GM18907 (cell line): ENCODE measurements around the gene RPH3AL.

Experiments
- ATAC-seq: cut with Tn5 transposase; IDR thresholded peaks from one replicate; pipeline ENCODE4 v1.9.1; 2021; ENCODE audit warnings: mild to moderate bottlenecking, moderate library complexity; ENCODE audit not compliant: unreplicated experiment

RPH3AL gene, protein sequence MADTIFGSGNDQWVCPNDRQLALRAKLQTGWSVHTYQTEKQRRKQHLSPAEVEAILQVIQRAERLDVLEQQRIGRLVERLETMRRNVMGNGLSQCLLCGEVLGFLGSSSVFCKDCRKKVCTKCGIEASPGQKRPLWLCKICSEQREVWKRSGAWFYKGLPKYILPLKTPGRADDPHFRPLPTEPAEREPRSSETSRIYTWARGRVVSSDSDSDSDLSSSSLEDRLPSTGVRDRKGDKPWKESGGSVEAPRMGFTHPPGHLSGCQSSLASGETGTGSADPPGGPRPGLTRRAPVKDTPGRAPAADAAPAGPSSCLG

GRCh38 chr17:352421-353212, at the start of gene RPH3AL:
RPH3AL (minus strand) TSS chr17:352807; CDS start chr17:327543, 25,264 bp downstream.
- ATAC-seq: no peak

DNA sequence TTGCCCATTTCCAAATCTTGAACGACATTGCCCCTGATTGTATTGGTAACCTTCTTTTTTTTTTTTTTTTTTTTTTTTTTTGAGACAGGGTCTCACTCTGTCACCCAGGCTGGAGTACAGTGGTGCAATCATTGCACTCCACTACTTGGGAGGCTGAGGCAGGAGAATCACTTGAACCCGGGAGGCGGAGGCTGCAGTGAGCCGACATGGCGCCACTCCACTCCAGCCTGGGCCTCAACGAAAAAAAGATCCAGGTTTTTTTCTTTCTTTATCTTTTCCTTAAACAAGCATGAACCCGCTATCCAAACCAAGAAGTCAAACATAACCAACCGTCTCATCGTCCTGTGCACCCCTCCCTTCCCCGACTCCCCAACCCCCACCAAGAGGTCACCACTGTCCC, 47.6 kb upstream of the RPH3AL start:
- ATAC-seq: no peak

GRCh38 chr17:396788-397187, 44.2 kb upstream of the RPH3AL start:
- no peak for ATAC-seq

GRCh38 chr17:395974-396373, 43.4 kb upstream of the RPH3AL start:
- no peak for ATAC-seq

- no peak for ATAC-seq
Measured at GRCh38 chr17:395179-395578, 42.6 kb upstream of the RPH3AL start.

DNA sequence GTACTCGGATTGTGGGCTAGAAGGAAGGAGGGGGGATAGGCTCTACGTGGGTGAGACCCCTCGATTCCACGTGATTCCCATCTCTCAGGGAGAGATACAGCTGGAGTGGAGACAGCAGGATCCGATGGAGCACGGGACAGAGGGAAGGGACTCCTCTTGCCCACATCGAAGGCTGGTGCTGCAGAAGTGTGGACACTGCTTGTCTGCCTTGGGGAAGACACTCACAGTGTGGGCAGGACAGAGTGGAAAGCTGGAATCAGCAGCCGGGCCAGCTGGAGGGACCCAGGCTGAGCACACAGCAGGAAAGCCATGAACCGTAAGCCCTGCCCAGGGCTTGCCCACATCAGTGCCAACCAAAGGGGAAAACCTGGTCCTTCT, 42.1 kb upstream of the RPH3AL start:
- no peak for ATAC-seq

- no peak for ATAC-seq
Measured at GRCh38 chr17:393806-394717, 41.5 kb upstream of the RPH3AL start.

DNA sequence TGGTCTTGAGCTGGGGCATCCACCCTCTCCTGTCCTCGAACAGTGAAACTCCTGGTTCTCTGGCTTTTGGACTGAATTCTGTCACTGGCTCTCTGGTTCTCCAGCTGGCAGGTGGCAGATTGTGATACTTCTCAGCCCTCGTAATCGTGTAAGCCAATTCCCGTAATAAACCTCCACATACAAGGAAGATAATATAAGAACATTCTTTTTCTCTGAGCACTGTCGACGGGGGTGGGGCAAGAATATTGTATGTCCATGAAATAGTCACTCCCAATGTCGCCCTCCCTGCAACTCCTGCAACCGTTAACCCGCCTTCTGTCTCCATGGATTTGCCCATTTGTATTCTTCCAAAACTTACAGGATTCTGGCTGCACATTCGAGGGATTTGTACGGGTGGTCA, 39.2 kb upstream of the RPH3AL start:
- no peak for ATAC-seq

DNA sequence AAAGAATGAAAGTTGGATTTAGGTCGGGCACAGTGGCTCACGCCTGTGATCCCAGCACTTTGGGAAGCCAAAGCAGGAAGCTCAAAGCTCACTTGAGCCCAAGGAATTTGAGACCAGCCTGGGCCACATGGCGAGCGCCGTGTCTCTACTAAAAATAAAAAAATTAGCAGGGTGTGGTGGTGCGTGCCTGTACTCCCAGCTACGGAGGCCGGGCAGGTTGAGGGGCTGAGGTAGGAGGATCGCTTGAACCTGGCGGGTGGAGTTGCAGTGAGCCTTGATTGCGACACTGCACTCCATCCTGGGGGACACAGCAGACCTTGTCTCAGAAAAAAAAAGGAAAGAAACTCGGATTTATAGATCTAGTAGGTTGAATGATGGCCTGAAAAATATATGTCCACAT, 37.4 kb upstream of the RPH3AL start:
- no peak for ATAC-seq

- ATAC-seq: no peak
Measured at GRCh38 chr17:388087-388486, 35.5 kb upstream of the RPH3AL start.

- ATAC-seq: no peak
Measured at GRCh38 chr17:386141-386876, 33.7 kb upstream of the RPH3AL start.

GRCh38 chr17:385836-386140, 33.2 kb upstream of the RPH3AL start:
- no peak for ATAC-seq

DNA sequence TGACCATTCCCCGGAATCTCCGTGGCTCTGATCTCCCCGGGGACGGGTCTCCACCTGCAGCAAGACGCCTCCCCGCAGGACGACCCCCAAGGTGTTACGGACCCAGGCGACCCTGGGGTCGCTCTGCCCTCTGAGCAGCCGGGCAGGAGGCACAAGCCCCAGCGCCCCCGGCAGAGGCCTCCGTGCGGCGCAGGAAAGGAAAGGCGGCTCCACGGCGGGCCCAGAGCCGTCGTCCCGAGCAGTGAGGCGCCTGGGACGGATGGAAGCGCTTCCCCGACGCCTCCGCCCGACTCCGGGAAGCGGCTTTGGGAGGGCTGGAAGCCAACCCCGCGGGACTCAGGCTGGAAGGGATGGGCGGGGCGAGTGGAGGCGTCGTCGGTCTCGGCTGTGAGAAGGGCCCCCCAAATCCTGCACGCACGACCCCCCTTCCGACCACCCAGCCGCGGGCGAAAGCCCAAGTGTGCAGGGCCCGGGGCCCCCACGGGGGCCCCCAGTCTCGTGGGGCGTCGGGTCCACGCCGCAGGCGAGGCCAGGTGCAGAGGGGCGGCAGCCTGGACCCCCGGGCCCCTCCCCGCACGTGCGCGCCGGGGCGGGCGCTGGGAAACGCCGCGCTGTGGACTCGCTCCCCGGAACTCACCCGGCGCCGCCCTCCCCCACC, 32.7 kb upstream of the RPH3AL start:
- no peak for ATAC-seq

DNA sequence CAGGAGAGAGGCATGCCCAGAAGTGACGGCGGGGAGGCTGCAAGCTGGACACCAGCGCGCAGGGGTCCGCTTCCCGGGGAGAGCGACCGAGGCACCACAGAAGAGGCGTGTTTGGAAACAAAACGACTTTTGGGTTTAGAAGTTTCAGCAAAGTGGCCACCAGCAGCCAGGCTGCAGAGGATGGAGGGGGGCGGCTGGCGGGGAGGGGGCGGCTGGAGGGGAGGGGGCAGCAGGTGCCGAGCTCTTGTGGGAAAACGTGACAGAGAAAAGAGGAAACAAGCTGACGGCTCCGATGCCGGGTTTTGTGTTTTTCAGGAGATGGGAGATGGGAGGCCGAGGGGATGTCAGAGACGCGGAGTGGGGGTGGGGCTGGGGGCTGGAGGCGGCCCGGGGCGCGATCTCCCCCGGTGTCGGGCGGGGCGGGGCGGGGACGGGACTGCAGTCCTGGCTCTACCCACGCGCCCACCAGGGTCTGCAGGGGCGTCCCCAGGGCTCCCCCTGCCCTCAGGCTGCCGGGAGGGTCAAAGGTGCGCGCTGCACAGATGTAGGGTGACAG, 32.1 kb upstream of the RPH3AL start:
- ATAC-seq: no peak

DNA sequence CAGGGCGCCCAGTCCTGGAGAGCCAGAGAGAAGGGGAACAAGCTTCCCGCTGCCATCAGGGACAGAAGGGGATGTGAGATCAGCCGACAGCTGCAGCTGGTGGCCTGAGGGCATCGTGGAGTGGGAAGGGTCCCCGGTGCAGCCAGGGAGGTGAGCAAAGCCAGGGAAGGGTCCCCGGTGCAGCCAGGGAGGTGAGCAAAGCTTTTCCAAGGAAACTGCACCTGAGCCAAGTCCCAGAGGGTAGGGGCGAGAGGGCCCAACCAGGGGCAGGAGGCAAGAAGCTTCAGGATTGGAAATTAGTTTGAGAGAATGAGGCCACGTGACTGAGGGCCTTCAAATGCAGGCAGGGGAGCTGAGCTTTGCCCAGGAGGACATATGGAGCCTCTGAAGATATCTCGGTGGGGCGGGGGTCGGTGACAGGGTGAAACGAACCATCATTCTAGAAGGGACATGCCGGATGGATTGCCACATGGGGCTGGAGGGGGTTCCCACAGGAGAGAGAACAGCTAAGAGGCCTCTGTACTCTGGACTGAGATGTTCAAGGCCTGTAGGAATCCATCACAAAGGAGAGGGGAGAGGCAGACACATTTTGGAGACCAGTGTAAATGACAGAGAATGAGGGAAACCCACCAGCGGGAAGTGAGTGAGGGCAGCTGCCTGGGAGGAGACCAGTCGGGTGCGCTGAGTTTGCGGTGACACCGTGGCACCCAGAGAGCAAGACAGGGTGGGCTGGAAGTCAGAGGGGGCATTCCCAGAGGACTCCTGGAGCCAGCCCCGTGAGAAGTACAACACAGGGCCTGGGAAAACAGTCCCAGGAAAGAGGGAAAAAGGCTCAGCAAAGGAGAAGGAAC, 31.4 kb upstream of the RPH3AL start:
- ATAC-seq: no peak

DNA sequence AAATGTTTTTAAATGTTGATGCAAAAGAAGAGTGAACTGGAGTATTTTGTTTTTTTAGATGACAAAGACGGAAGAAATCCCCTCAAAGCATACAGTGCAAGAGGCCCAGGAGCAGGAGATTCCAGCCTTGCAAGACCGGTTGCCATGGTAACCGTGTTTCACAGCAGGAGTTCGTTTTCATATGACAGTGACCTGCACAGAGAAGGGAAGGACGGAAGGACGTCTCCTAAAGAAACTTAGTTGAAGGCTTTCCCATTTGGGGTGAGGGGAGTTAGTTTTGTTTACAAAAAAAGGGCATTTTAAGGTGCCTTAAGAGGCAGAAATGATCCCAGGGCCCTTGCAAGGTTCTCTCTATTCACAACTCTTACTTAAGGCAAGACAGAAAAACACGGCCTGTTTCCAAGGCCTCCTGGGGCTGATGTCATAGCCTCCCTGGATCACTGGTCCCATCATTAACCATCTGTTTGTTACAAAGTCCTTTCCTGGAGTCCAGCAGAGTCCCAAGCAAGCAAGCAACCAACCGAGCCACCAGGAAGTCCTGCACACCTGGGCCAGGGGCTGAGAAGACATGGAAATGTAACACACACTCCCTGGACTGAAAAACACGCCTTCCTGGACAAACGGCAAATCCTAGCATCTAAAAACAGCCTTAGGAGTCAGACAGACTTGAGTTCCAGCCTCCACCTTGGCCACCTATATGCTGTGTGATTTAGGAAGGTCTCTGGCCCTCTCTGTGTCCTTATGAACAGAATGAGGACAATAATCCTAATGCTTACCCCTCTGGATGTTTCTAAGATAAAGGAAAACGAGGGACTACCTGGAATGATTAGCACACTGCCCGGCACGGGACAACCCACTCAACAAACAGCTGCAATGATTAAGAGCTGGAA, 30.3 kb upstream of the RPH3AL start:
- no peak for ATAC-seq

DNA sequence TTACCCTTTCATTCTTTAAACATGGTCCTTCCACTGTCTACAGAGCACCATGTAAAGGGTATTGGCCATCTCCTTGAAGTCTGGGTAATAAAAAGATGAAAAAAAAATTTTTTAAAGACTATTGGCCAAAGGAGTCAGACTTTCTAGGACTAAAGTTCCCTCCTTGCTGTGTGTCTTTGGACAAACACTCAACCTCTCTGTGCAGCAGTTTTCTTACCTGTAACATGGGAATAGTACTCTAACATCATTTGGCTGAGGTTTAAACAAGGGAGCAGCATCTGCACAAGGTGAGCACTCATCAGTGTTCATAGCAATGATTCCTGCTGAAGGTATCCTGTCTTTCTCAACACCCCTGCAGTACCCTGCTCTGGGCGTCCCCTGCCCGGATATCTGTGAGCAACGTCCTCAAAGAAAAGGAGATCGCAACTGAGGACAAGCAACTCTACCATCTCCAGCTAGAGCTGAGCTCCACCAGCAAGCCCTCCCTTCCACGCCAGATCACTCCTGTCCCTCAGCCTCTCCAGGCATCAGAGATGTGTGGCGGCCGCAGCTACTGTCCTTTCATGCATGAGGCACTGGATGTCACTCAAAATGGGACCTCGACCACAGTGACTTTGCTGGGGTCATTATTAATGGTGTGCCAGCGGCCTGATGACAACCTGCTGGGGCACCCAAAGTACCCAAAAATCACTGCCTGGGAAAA, 29.5 kb upstream of the RPH3AL start:
- no peak for ATAC-seq

GRCh38 chr17:381516-381915, 28.9 kb upstream of the RPH3AL start:
- no peak for ATAC-seq
